Measurements from ENCODE around the gene SPRN. TPM values are rescaled to one million over a fixed set of nuclear protein-coding genes. Genes with fewer than 3 reads are reported as not detected.
A peak's percentile ranks its signal among the peaks of the same experiment; 100 is the strongest.

The SPRN gene
- total RNA-seq, 1 donor from 2014 or later, result 0.12 TPM

DNA sequence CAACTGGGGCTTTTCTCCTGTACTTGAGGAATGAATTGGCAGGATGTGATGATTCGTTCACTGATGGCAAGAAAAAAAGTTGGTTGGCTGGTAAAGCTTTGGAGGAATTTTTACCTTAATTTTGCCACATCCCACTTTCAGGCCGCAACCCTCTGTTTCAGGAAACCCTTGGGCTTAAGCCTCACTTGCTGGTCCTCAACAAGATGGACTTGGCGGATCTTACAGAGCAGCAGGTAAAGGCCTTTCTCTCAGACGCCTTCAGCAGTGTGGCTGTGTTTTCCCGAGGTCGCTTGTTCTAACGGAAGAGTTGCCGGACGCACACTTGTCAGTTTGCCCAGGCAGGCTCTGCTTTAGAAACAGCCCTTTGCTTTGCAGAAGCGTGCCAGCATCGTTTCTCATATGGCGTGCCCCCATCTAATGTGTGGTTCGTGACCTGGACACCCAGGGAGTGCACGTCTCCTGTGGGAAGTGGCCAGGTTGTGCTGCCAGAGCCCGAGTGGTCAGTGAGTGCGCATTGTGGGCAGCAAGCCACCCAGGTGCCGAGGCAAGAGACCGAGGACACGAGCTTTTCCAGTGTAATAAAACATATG lies 28.3 kb downstream of the SPRN start:
- Mint-ChIP-seq H3K36me3 (ENCODE audit: insufficient read depth) (peaks cover 5% of the 10 kb centered on the region), H3K27ac (no peak overlapping the region), H3K4me1 (ENCODE audit: low read depth) (peaks cover 8% of the 10 kb centered on the region), H3K27me3 (no peaks in the 10 kb centered on the region), H3K9me3 (ENCODE audit: low read depth) (no peaks in the 10 kb centered on the region), H3K4me3 (ENCODE audit: low read depth) (peak overlapping the region; percentile 92)
- no peak for DNase-seq (ENCODE audit: low spot score, unreplicated experiment)
- TF ChIP-seq, protein P1, sequence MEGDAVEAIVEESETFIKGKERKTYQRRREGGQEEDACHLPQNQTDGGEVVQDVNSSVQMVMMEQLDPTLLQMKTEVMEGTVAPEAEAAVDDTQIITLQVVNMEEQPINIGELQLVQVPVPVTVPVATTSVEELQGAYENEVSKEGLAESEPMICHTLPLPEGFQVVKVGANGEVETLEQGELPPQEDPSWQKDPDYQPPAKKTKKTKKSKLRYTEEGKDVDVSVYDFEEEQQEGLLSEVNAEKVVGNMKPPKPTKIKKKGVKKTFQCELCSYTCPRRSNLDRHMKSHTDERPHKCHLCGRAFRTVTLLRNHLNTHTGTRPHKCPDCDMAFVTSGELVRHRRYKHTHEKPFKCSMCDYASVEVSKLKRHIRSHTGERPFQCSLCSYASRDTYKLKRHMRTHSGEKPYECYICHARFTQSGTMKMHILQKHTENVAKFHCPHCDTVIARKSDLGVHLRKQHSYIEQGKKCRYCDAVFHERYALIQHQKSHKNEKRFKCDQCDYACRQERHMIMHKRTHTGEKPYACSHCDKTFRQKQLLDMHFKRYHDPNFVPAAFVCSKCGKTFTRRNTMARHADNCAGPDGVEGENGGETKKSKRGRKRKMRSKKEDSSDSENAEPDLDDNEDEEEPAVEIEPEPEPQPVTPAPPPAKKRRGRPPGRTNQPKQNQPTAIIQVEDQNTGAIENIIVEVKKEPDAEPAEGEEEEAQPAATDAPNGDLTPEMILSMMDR (IDR thresholded peaks at IDR 0.05; ENCODE audit: unreplicated experiment), result no peak

DNA sequence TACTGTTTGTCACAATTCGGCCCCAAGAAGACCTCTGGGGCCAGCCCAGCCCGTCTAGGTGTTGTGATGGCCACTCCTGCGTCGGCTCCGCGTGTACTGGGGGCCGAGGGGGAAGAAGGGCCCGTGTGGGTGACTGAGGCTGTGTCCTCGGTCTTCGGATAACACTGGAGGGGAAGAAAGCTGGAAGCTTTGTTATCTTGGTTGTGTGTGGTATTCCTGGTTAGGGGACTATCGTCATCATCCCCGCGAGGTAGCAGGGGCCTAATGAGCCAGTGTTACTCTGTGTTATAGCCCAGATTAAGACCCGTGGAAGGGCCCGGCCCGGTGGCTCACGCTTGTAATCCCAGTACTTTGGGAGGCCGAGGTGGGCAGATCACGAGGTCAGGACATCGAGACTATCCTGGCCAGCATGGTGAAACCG lies 29.6 kb downstream of the SPRN start:
- DNase-seq (ENCODE audit: low spot score, unreplicated experiment), result no peak
- H3K4me3 Mint-ChIP-seq (ENCODE audit: low read depth), result peak overlapping the region; percentile 92

DNA sequence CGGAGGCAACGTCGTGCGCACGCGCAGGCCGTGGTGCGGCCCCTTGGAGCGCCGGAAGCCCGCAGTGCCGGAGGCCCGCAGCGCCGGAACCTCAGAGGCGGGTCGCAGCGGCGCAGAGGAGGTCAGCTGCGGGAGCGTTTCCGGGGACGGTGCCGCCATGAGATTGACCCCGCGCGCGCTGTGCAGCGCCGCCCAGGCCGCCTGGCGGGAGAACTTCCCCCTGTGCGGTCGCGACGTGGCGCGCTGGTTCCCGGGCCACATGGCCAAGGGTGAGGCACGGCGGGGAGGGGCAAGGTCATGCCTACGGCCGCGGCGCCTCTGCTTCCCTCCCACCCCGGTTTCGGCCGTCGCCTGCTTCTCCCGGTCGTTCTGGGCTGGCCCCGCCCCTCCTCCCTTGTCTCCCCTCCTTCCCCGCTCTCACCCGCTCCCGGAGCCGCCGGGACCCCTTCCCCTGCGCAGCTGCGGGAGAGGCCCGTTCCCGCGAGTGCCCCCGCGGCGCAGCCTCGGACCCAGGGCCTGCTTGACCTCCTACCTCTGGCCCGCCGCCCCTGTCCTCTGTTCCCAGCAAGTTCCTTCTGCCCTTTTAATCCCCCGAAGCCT lies 30.3 kb downstream of the SPRN start, which contains the start of gene MTG1:
Gene MTG1 (plus strand): TSS at position 94 of the 600 bp plus-strand sequence. CDS start 64 bp downstream, at position 158.
- H3K27me3 Mint-ChIP-seq, result no peaks in the 10 kb centered on the region
- TF ChIP-seq, protein P1 (IDR thresholded peaks at IDR 0.05; ENCODE audit: unreplicated experiment), result peak; percentile 29
- H3K36me3 Mint-ChIP-seq (ENCODE audit: insufficient read depth), result peaks cover 7% of the 10 kb centered on the region
- H3K4me3 Mint-ChIP-seq (ENCODE audit: low read depth), result peak within 1 kb of the TSS; percentile 92
- peaks cover 8% of the 10 kb centered on the region for H3K4me1 Mint-ChIP-seq (ENCODE audit: low read depth)
- H3K9me3 Mint-ChIP-seq (ENCODE audit: low read depth), result no peaks in the 10 kb centered on the region
- peak; percentile 94 for DNase-seq (ENCODE audit: low spot score, unreplicated experiment)
- peak within 1 kb of the TSS; percentile 98 for H3K27ac Mint-ChIP-seq

More for the DNA sequence above, 29.6 kb downstream of the SPRN start:
- Mint-ChIP-seq H3K36me3 (ENCODE audit: insufficient read depth) (peaks cover 5% of the 10 kb centered on the region), H3K27me3 (no peaks in the 10 kb centered on the region), H3K9me3 (ENCODE audit: low read depth) (no peaks in the 10 kb centered on the region), H3K27ac (peak overlapping the region; percentile 98), H3K4me1 (ENCODE audit: low read depth) (peaks cover 8% of the 10 kb centered on the region)
- TF ChIP-seq, protein P1 (IDR thresholded peaks at IDR 0.05; ENCODE audit: unreplicated experiment), result no peak

DNA sequence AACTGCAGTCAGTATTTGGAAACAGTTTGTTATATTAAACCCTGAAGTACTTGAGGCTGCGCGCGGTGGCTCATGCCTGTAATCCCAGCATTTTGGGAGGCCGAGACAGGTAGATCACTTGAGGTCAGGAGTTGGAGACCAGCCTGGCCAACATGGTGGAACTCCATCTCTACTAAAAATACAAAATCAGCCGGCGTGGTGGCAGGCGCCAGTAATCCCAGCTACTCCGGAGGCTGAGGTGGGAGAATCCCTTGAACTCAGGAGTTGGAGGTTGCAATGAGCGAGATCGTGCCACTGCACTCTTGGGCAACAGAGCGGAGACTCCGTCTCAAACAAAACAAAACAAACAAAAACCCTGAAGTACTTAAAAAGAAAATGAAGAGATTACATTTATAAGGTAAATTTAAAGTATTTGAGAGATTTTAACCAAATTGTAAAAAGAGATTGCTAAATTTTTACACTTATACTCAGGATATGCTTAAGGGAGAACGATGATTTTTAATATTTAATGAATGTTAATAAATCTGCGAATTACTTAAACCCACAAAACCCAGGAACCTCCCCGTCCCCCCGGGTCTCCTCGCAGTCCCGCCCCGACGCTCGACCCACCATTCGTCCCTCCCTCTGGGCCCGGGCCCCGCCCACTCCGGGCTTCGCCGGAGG lies 30.9 kb downstream of the SPRN start:
- DNase-seq (ENCODE audit: low spot score, unreplicated experiment), result no peak
- H3K36me3 Mint-ChIP-seq (ENCODE audit: insufficient read depth), result peaks cover 10% of the 10 kb centered on the region
- no peaks in the 10 kb centered on the region for H3K27me3 Mint-ChIP-seq

More for the DNA sequence above, 30.9 kb downstream of the SPRN start:
- TF ChIP-seq, protein P1 (IDR thresholded peaks at IDR 0.05; ENCODE audit: unreplicated experiment), result no peak
- Mint-ChIP-seq H3K4me1 (ENCODE audit: low read depth) (peaks cover 8% of the 10 kb centered on the region), H3K9me3 (ENCODE audit: low read depth) (no peaks in the 10 kb centered on the region), H3K27ac (peak overlapping the region; percentile 89), H3K4me3 (ENCODE audit: low read depth) (peak overlapping the region; percentile 92)
